ENCODE measurements around the gene TTLL9. TPM values are rescaled to one million over a fixed set of nuclear protein-coding genes. Genes with fewer than 3 reads are reported as not detected.

TTLL9 gene
- total RNA-seq, 4 donors from 2014 or later = 0.17 to 0.34 TPM; not detected in 2

- H3K9me3 ChIP-seq = no peaks in the 10 kb centered on the region
- TF ChIP-seq POLR2AphosphoS5 (IDR thresholded peaks at IDR 0.05) = no peak
- H3K4me3 ChIP-seq = no peak overlapping the region
- H3K27me3 ChIP-seq = no peaks in the 10 kb centered on the region
- H3K36me3 ChIP-seq = no peaks in the 10 kb centered on the region
- DNase-seq (ENCODE audit: extremely low spot score) = no peak
- intact Hi-C loops (cut with DNase I) = no loop called here
- H3K4me1 ChIP-seq = peaks cover 0 to 11% (median 9%) of the 10 kb centered on the region in 4 donors
- no peak overlapping the region for H3K27ac ChIP-seq (replicated peaks in 1 of 4)
Observed at GRCh38 chr20:31877684-31878083, 7.2 kb downstream of the TTLL9 start.

- TF ChIP-seq POLR2A (IDR thresholded peaks at IDR 0.05; ENCODE audit: low read depth) (no peak), POLR2AphosphoS5 (IDR thresholded peaks at IDR 0.05) (peak; percentile 34 to 78)
- 14% methylated on average over 24 of the region's 45 CpGs for WGBS
- H3K4me3 ChIP-seq = peak overlapping the region; percentile 53 to 64 (median 60)
- intact Hi-C loops (cut with DNase I) = no loop called here
- DNase-seq (ENCODE audit: extremely low spot score) = peak; percentile 97
- no peaks in the 10 kb centered on the region for H3K9me3 ChIP-seq
- H3K27me3 ChIP-seq = no peaks in the 10 kb centered on the region
- peak overlapping the region; percentile 65 to 85 (median 74) for H3K27ac ChIP-seq (replicated peaks in 1 of 4)
- H3K4me1 ChIP-seq = peaks cover 0 to 11% (median 9%) of the 10 kb centered on the region in 4 donors
- H3K36me3 ChIP-seq = no peaks in the 10 kb centered on the region
Observed at GRCh38 chr20:31879143-31879987, 8.9 kb downstream of the TTLL9 start.

GRCh38 chr20:31881945-31882344, 11.5 kb downstream of the TTLL9 start:
- H3K27ac ChIP-seq (replicated peaks in 1 of 4) = no peak overlapping the region
- no peak for TF ChIP-seq CTCF (IDR thresholded peaks at IDR 0.05)
- TF ChIP-seq POLR2A (IDR thresholded peaks at IDR 0.05; ENCODE audit: low read depth) = no peak
- no peak for TF ChIP-seq POLR2AphosphoS5 (IDR thresholded peaks at IDR 0.05)
- TF ChIP-seq EP300 (IDR thresholded peaks at IDR 0.05) = no peak
- WGBS = 71% methylated on average over 5 of the region's 5 CpGs
- no peak overlapping the region for H3K4me3 ChIP-seq
- H3K9me3 ChIP-seq = no peaks in the 10 kb centered on the region
- H3K36me3 ChIP-seq = no peaks in the 10 kb centered on the region
- peaks cover 0 to 6% (median 0%) of the 10 kb centered on the region in 4 donors for H3K27me3 ChIP-seq
- H3K4me1 ChIP-seq = peaks cover 0 to 11% (median 9%) of the 10 kb centered on the region in 4 donors
- intact Hi-C loops (cut with DNase I) = no loop called here
- DNase-seq (ENCODE audit: extremely low spot score) = no peak

GRCh38 chr20:31883829-31884228, 13.4 kb downstream of the TTLL9 start:
- Histone ChIP-seq H3K4me3 (no peak overlapping the region), H3K9me3 (no peaks in the 10 kb centered on the region), H3K36me3 (no peaks in the 10 kb centered on the region), H3K27ac (replicated peaks in 1 of 4) (no peak overlapping the region), H3K4me1 (peaks cover 0 to 11% (median 8%) of the 10 kb centered on the region in 4 donors), H3K27me3 (peaks cover 0 to 6% (median 0%) of the 10 kb centered on the region in 4 donors)
- TF ChIP-seq POLR2AphosphoS5 (IDR thresholded peaks at IDR 0.05) (no peak), CTCF (IDR thresholded peaks at IDR 0.05) (no peak), EP300 (IDR thresholded peaks at IDR 0.05) (no peak), POLR2A (IDR thresholded peaks at IDR 0.05; ENCODE audit: low read depth) (no peak)
- intact Hi-C loops (cut with DNase I) = no loop called here
- DNase-seq (ENCODE audit: extremely low spot score) = no peak

GRCh38 chr20:31890646-31891045, 20.2 kb downstream of the TTLL9 start:
- DNase-seq (ENCODE audit: extremely low spot score) = no peak
- no peak overlapping the region for H3K4me3 ChIP-seq
- no peak for TF ChIP-seq POLR2A (IDR thresholded peaks at IDR 0.05; ENCODE audit: low read depth)
- H3K27ac ChIP-seq (replicated peaks in 1 of 4) = no peak overlapping the region
- H3K4me1 ChIP-seq = peaks cover 3 to 5% (median 4%) of the 10 kb centered on the region in 4 donors
- H3K9me3 ChIP-seq = no peaks in the 10 kb centered on the region
- intact Hi-C loops (cut with DNase I) = no loop called here
- no peaks in the 10 kb centered on the region for H3K36me3 ChIP-seq
- H3K27me3 ChIP-seq = peaks cover 0 to 4% (median 0%) of the 10 kb centered on the region in 4 donors
- 71% methylated on average over 8 of the region's 8 CpGs for WGBS

- peaks cover 4 to 6% (median 5%) of the 10 kb centered on the region in 4 donors for H3K4me1 ChIP-seq
- intact Hi-C loops (cut with DNase I) = loop anchor here (5.0 kb wide), 1 partner anchor 57 kb away; the partner anchor contains the start of gene PDRG1
- H3K27me3 ChIP-seq = no peaks in the 10 kb centered on the region
- H3K9me3 ChIP-seq = no peaks in the 10 kb centered on the region
- TF ChIP-seq POLR2AphosphoS5 (IDR thresholded peaks at IDR 0.05) (peak in 1 of 2 donors; percentile 24), POLR2A (IDR thresholded peaks at IDR 0.05; ENCODE audit: low read depth) (no peak), CTCF (IDR thresholded peaks at IDR 0.05) (no peak), EP300 (IDR thresholded peaks at IDR 0.05) (no peak)
- H3K4me3 ChIP-seq = no peak overlapping the region
- H3K27ac ChIP-seq (replicated peaks in 1 of 4) = peak overlapping the region; percentile 52 to 66 (median 62)
- WGBS = 42% methylated on average over 8 of the region's 8 CpGs
- H3K36me3 ChIP-seq = no peaks in the 10 kb centered on the region
- no peak for DNase-seq (ENCODE audit: extremely low spot score)
Observed at GRCh38 chr20:31894980-31895675, 24.7 kb downstream of the TTLL9 start.
